Measurements from ENCODE around the gene IGFLR1.

IGFLR1 gene

GRCh38 chr19:35742121-35742724 is at the start of gene IGFLR1:
IGFLR1 (minus strand) TSS chr19:35742452; CDS start chr19:35741180, 1,272 bp downstream.
- peak; percentile 69 for DNase-seq (ENCODE audit: low spot score)

GRCh38 chr19:35791814-35792279 is 49.6 kb upstream of the IGFLR1 start:
- no peak for DNase-seq (ENCODE audit: low spot score)

- DNase-seq (ENCODE audit: low spot score), result no peak
These were observed 48.9 kb upstream of the IGFLR1 start for GRCh38 chr19:35790981-35791813.

GRCh38 chr19:35789978-35790944 is 48.0 kb upstream of the IGFLR1 start:
- DNase-seq (ENCODE audit: low spot score), result no peak

GRCh38 chr19:35789195-35789977 is 47.1 kb upstream of the IGFLR1 start:
- no peak for DNase-seq (ENCODE audit: low spot score)

- no peak for DNase-seq (ENCODE audit: low spot score)
These were observed 46.1 kb upstream of the IGFLR1 start for GRCh38 chr19:35788205-35788960.

GRCh38 chr19:35787227-35787799 is 45.1 kb upstream of the IGFLR1 start:
- DNase-seq (ENCODE audit: low spot score), result no peak

GRCh38 chr19:35786299-35787160 is 44.3 kb upstream of the IGFLR1 start:
- DNase-seq (ENCODE audit: low spot score), result no peak

GRCh38 chr19:35785339-35785627 is 43.0 kb upstream of the IGFLR1 start:
- no peak for DNase-seq (ENCODE audit: low spot score)

GRCh38 chr19:35784503-35785338 is 42.5 kb upstream of the IGFLR1 start:
- no peak for DNase-seq (ENCODE audit: low spot score)

- DNase-seq (ENCODE audit: low spot score), result no peak
These were observed 41.5 kb upstream of the IGFLR1 start for GRCh38 chr19:35783469-35784434.

GRCh38 chr19:35782589-35782988 is 40.3 kb upstream of the IGFLR1 start:
- no peak for DNase-seq (ENCODE audit: low spot score)

GRCh38 chr19:35781650-35782049 is 39.4 kb upstream of the IGFLR1 start:
- no peak for DNase-seq (ENCODE audit: low spot score)

GRCh38 chr19:35780717-35781116 is 38.5 kb upstream of the IGFLR1 start:
- no peak for DNase-seq (ENCODE audit: low spot score)

GRCh38 chr19:35780058-35780457 is 37.8 kb upstream of the IGFLR1 start:
- no peak for DNase-seq (ENCODE audit: low spot score)

GRCh38 chr19:35779033-35779432 is 36.8 kb upstream of the IGFLR1 start:
- no peak for DNase-seq (ENCODE audit: low spot score)

GRCh38 chr19:35777961-35778360 is 35.7 kb upstream of the IGFLR1 start:
- DNase-seq (ENCODE audit: low spot score), result no peak

All from CD4-positive, alpha-beta T cell treated with Interleukin-15 for 4 hours (primary cell).